Testis (tissue), 2 donors: ENCODE results near the gene SSBP3.

ENCODE experiments used
- POLR2A ChIP-seq: fragments of 450-650 bp; IDR thresholded peaks from one replicate; pipeline ENCODE4 v1.6.1; 2017; ENCODE audit warnings: antibody characterized with exemption, mild to moderate bottlenecking, moderate library complexity
- TF ChIP-seq, protein P1 (sequence below), 3 experiments: fragments of 450-650 bp in 2 of 3; fragments of 200-600 bp in 1 of 3; sonication (generic) in 1 of 3; IDR thresholded peaks; one replicate each; pipeline ENCODE4 v1.5.1; 2016 to 2019; ENCODE audit warnings: antibody characterized with exemption in 3 of 3, mild to moderate bottlenecking in 2 of 3, moderate library complexity in 1 of 3

DNA sequence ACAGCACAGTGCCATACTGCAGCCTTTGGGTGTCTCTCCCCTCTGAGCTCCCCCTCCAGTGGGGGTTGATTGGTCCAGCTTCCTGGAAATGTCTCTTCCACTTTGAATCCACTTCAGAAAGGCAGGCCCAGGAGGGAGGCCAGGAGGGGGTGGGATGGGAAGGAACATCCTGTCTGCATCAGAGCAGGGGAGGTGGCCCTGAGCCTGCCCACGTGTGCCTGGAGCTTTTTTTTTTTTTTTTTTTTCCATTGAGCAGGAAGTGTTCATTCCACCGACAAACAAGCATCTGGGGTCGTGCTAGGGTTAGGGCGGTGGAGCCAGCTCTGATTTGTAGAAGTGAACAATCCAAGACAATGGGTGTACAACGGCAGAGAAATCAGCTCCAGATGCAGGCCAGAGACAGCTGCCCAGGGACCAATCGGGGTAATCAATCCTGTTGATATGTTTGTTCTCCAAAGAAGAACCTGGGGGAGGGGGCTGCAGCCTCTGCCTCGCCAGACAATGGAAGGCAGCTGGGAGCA, 93.3 kb downstream of the SSBP3 start:
- TF ChIP-seq, protein P1, sequence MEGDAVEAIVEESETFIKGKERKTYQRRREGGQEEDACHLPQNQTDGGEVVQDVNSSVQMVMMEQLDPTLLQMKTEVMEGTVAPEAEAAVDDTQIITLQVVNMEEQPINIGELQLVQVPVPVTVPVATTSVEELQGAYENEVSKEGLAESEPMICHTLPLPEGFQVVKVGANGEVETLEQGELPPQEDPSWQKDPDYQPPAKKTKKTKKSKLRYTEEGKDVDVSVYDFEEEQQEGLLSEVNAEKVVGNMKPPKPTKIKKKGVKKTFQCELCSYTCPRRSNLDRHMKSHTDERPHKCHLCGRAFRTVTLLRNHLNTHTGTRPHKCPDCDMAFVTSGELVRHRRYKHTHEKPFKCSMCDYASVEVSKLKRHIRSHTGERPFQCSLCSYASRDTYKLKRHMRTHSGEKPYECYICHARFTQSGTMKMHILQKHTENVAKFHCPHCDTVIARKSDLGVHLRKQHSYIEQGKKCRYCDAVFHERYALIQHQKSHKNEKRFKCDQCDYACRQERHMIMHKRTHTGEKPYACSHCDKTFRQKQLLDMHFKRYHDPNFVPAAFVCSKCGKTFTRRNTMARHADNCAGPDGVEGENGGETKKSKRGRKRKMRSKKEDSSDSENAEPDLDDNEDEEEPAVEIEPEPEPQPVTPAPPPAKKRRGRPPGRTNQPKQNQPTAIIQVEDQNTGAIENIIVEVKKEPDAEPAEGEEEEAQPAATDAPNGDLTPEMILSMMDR (IDR thresholded peaks at IDR 0.05) = no peak
- TF ChIP-seq POLR2A = no peak
